ENCODE measurements around the gene SLC2A13.

GRCh38 chr12:39923364-39923763 lies 182.5 kb downstream of the SLC2A13 start:
- TF ChIP-seq CTCF (IDR thresholded peaks at IDR 0.05 in 4 of 5, conservative IDR thresholded peaks at IDR 0.05 in 1 of 5) (no peak), POLR2A (IDR thresholded peaks at IDR 0.05) (no peak)
